ENCODE results near the gene CRYL1.

GRCh38 chr13:20482275-20482761 lies 43.3 kb downstream of the CRYL1 start:
- TF ChIP-seq CTCF (conservative IDR thresholded peaks at IDR 0.05 in 1 of 2, IDR thresholded peaks at IDR 0.05 in 1 of 2; ENCODE audit: extremely low read depth in 1 of 2, insufficient read depth in 1 of 2, low read depth in 1 of 2, low read length in 2 of 2) = no peak
- TF ChIP-seq EZH2 (IDR thresholded peaks at IDR 0.05; ENCODE audit: borderline replicate concordance, low read length) = no peak
